WTC11 (cell line): ENCODE measurements around the gene IFNAR2. TPM values are rescaled to one million over a fixed set of nuclear protein-coding genes. Genes with fewer than 3 reads are reported as not detected.

Experiments
- ATAC-seq: fragments of 200-7000 bp; cut with Tn5 transposase; 2 replicates; pipeline ENCODE4 v1.10.0; 2021; ENCODE audit warnings: mild to moderate bottlenecking, moderate library complexity
- CTCF ChIA-PET: fragments of 300-600 bp; sonication (Branson Sonifier 250); formaldehyde crosslinking; loops from one replicate; lab custom pipeline; 2021; ENCODE audit warnings: antibody characterized with exemption; lab: Charles Lee
- POLR2A ChIA-PET: fragments of 350-600 bp; sonication (Branson Sonifier 250); formaldehyde crosslinking; loops from one replicate; lab custom pipeline; 2021; ENCODE audit warnings: antibody characterized with exemption; lab: Charles Lee
- DNase-seq: peaks from one replicate; pipeline ENCODE4 v3.0.0; 2021; ENCODE audit warnings: low spot score
- H3K27ac Mint-ChIP-seq: 2 replicates; pipeline ENCODE4 v1.8.0; 2021; ENCODE audit warnings: mixed read lengths
- H3K27me3 Mint-ChIP-seq: 2 replicates; pipeline ENCODE4 v1.8.0; 2021; ENCODE audit warnings: low read depth, mild to moderate bottlenecking, moderate library complexity, mixed read lengths
- H3K36me3 Mint-ChIP-seq: 2 replicates; pipeline ENCODE4 v1.8.0; 2021; ENCODE audit warnings: mixed read lengths
- H3K4me1 Mint-ChIP-seq: 2 replicates; pipeline ENCODE4 v1.8.0; 2022; ENCODE audit warnings: mixed read lengths
- H3K4me3 Mint-ChIP-seq: 2 replicates; pipeline ENCODE4 v1.8.0; 2021; ENCODE audit warnings: mild to moderate bottlenecking, moderate library complexity, mixed read lengths
- H3K9me3 Mint-ChIP-seq: 2 replicates; pipeline ENCODE4 v1.8.0; 2021; ENCODE audit warnings: mixed read lengths
- CREB1 ChIP-seq: sonication (generic); formaldehyde crosslinking; IDR thresholded peaks from 2 replicates; pipeline ENCODE4 v1.8.0; 2023; ENCODE audit warnings: mild to moderate bottlenecking, missing genetic modification reagents
- E2F1 ChIP-seq: sonication (generic); formaldehyde crosslinking; IDR thresholded peaks from 2 replicates; pipeline ENCODE4 v1.8.0; 2022; ENCODE audit warnings: mild to moderate bottlenecking, missing genetic modification reagents
- E2F5 ChIP-seq: sonication (generic); formaldehyde crosslinking; IDR thresholded peaks from 2 replicates; pipeline ENCODE4 v1.8.1; 2022; ENCODE audit warnings: mild to moderate bottlenecking, moderate library complexity, missing genetic modification reagents
- HMGA2 ChIP-seq: fragments of 250-450 bp; sonication (Bioruptor Pico); IDR thresholded peaks from 2 replicates; pipeline ENCODE4 v1.4.0; 2021; ENCODE audit warnings: mild to moderate bottlenecking, moderate library complexity
- KAT7 ChIP-seq: sonication (generic); formaldehyde crosslinking; IDR thresholded peaks from 2 replicates; pipeline ENCODE4 v1.8.1; 2023; ENCODE audit warnings: missing genetic modification reagents, mild to moderate bottlenecking, borderline replicate concordance
- MAX ChIP-seq: sonication (generic); formaldehyde crosslinking; IDR thresholded peaks from 2 replicates; pipeline ENCODE4 v1.8.0; 2022; ENCODE audit warnings: mild to moderate bottlenecking, missing genetic modification reagents
- MXD4 ChIP-seq: fragments of 250-450 bp; sonication (Bioruptor Pico); IDR thresholded peaks from 2 replicates; pipeline ENCODE4 v1.8.0; 2021; ENCODE audit warnings: mild to moderate bottlenecking, moderate library complexity, borderline replicate concordance
- PRRX2 ChIP-seq: fragments of 250-450 bp; sonication (Bioruptor Pico); IDR thresholded peaks from 2 replicates; pipeline ENCODE4 v1.8.0; 2021; ENCODE audit warnings: mild to moderate bottlenecking
- STAT6 ChIP-seq: sonication (generic); formaldehyde crosslinking; conservative IDR thresholded peaks from 2 replicates; pipeline ENCODE4 v1.8.1; 2023; ENCODE audit warnings: mild to moderate bottlenecking, low read depth, missing genetic modification reagents, moderate library complexity
- TCF7 ChIP-seq: sonication (generic); formaldehyde crosslinking; IDR thresholded peaks from 2 replicates; pipeline ENCODE4 v1.8.0; 2022; ENCODE audit warnings: mild to moderate bottlenecking, low read depth, missing genetic modification reagents, moderate library complexity
- TEAD4 ChIP-seq: sonication (generic); formaldehyde crosslinking; IDR thresholded peaks from 2 replicates; pipeline ENCODE4 v1.8.0; 2022; ENCODE audit warnings: mild to moderate bottlenecking, missing genetic modification reagents
- TP53 ChIP-seq: sonication (generic); formaldehyde crosslinking; IDR thresholded peaks from 2 replicates; pipeline ENCODE4 v1.8.1; 2023; ENCODE audit warnings: mild to moderate bottlenecking, missing genetic modification reagents
- ZBTB21 ChIP-seq: sonication (generic); formaldehyde crosslinking; IDR thresholded peaks from 2 replicates; pipeline ENCODE4 v1.8.1; 2023; ENCODE audit warnings: mild to moderate bottlenecking, missing genetic modification reagents, borderline replicate concordance
- ZNF219 ChIP-seq: sonication (generic); formaldehyde crosslinking; IDR thresholded peaks from 2 replicates; pipeline ENCODE4 v1.8.0; 2023; ENCODE audit warnings: missing genetic modification reagents, mild to moderate bottlenecking, borderline replicate concordance
- ZNF263 ChIP-seq: sonication (generic); formaldehyde crosslinking; IDR thresholded peaks from 2 replicates; pipeline ENCODE4 v1.8.1; 2022; ENCODE audit warnings: low read depth, mild to moderate bottlenecking, moderate library complexity, missing genetic modification reagents
- total RNA-seq: library from RNA; stranded (reverse); gene quantifications from 3 replicates; pipeline ENCODE4 v1.2.3, GENCODE V29; 2021
- TF ChIP-seq, protein P1 (sequence below): sonication (generic); formaldehyde crosslinking; IDR thresholded peaks from 2 replicates; pipeline ENCODE4 v1.8.1; 2023; ENCODE audit warnings: mild to moderate bottlenecking, moderate library complexity, missing genetic modification reagents
- TF ChIP-seq, protein P2 (sequence below): sonication (generic); formaldehyde crosslinking; IDR thresholded peaks from 2 replicates; pipeline ENCODE4 v1.8.1; 2022; ENCODE audit warnings: missing genetic modification reagents, borderline replicate concordance
- TF ChIP-seq, protein P3 (sequence below): fragments of 250-450 bp; sonication (Bioruptor Pico); IDR thresholded peaks from 2 replicates; pipeline ENCODE4 v1.9.0; 2021; ENCODE audit warnings: mild to moderate bottlenecking, borderline replicate concordance

Gene IFNAR2
- total RNA-seq, 1 experiment from 2014 or later: 13.3 TPM

GRCh38 chr21:33236013-33236686 lies 6.4 kb downstream of the IFNAR2 start:
- Mint-ChIP-seq H3K9me3 (peaks cover 37% of the 10 kb centered on the region), H3K27ac (no peak overlapping the region), H3K4me3 (no peak overlapping the region), H3K4me1 (peaks cover 31% of the 10 kb centered on the region), H3K27me3 (peaks cover 4% of the 10 kb centered on the region; the same call in 1 of the 2 replicates), H3K36me3 (peaks cover 44% of the 10 kb centered on the region)
- TF ChIP-seq HMGA2 (no peak), MXD4 (CRISPR knock-in tag) (no peak)
- ChIA-PET POLR2A (no interaction called here), CTCF (interaction anchor here (1.2 to 1.3 kb wide), 2 partner anchors 125 to 126 kb away, joined by 3 read pairs; no protein-coding TSS in a partner anchor)
- DNase-seq: no peak
- ATAC-seq: no peak

DNA sequence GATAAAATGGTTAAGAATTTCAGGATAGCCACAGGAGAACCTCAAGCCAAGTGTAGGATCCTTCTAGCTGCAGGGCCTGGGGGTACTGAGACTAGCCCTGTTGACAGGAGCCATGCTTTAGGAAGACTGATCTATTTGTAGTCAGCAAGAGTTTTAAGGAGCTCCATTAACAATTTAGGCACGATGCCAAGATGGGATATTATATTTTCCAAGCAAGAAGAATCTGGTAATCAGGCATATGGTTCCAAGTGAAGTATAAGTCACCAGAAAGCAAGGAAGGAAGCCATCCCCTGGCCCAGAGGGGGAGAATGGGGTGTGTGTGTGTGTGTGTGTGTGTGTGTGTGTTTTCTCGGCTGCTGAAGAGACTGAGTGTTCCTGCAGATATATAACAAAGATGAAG lies 7.0 kb downstream of the IFNAR2 start:
- Mint-ChIP-seq H3K9me3 (peaks cover 38% of the 10 kb centered on the region), H3K36me3 (peaks cover 47% of the 10 kb centered on the region), H3K27me3 (peaks cover 4% of the 10 kb centered on the region; the same call in 1 of the 2 replicates), H3K4me3 (no peak overlapping the region), H3K27ac (no peak overlapping the region), H3K4me1 (peaks cover 25% of the 10 kb centered on the region)
- CTCF ChIA-PET: interaction anchor here (1.2 kb wide), 1 partner anchor 125 kb away, joined by 3 read pairs; no protein-coding TSS in a partner anchor
- POLR2A ChIA-PET: no interaction called here
- no peak for ATAC-seq
- no peak for DNase-seq
- TF ChIP-seq HMGA2: no peak
- TF ChIP-seq TEAD4: no peak
- TF ChIP-seq ZBTB21 (CRISPR knock-in tag): no peak
- no peak for TF ChIP-seq MAX (CRISPR knock-in tag)
- no peak for TF ChIP-seq ZNF219
- TF ChIP-seq KAT7 (CRISPR knock-in tag): no peak
- TF ChIP-seq TCF7 (CRISPR knock-in tag): no peak
- no peak for TF ChIP-seq CREB1 (CRISPR knock-in tag)

DNA sequence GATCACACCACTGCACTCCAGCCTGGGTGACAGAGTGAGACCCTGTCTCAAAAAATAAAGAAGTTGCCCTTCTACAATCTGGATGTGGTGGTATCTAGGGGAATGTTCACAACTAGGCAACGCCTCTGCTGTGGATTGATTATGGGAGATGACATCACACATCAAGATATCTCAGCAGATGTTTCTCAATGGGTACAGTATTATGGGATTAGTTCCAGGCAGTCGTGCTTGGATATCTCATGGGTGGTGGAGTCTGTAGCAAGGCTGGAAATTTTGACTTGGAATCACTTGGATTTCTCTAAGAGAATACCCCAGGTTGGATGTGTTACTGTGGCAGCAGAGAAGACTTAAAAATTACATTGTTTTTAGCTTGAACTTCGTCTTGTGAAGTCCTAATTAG lies 7.7 kb downstream of the IFNAR2 start:
- H3K4me1 Mint-ChIP-seq: peaks cover 19% of the 10 kb centered on the region
- no peak for ATAC-seq
- no peak overlapping the region for H3K4me3 Mint-ChIP-seq
- peaks cover 44% of the 10 kb centered on the region for H3K9me3 Mint-ChIP-seq
- ChIA-PET POLR2A (no interaction called here), CTCF (interaction anchor here (1.2 kb wide), 1 partner anchor 124 kb away, joined by 3 read pairs; no protein-coding TSS in a partner anchor)
- H3K36me3 Mint-ChIP-seq: peaks cover 53% of the 10 kb centered on the region
- no peak overlapping the region for H3K27ac Mint-ChIP-seq
- peaks cover 4% of the 10 kb centered on the region; the same call in 1 of the 2 replicates for H3K27me3 Mint-ChIP-seq
- DNase-seq: no peak
- no peak for TF ChIP-seq E2F1 (CRISPR knock-in tag)
- TF ChIP-seq, protein P1, sequence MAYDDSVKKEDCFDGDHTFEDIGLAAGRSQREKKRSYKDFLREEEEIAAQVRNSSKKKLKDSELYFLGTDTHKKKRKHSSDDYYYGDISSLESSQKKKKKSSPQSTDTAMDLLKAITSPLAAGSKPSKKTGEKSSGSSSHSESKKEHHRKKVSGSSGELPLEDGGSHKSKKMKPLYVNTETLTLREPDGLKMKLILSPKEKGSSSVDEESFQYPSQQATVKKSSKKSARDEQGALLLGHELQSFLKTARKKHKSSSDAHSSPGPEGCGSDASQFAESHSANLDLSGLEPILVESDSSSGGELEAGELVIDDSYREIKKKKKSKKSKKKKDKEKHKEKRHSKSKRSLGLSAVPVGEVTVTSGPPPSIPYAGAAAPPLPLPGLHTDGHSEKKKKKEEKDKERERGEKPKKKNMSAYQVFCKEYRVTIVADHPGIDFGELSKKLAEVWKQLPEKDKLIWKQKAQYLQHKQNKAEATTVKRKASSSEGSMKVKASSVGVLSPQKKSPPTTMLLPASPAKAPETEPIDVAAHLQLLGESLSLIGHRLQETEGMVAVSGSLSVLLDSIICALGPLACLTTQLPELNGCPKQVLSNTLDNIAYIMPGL (CRISPR knock-in tag): no peak
- TF ChIP-seq, protein P2, sequence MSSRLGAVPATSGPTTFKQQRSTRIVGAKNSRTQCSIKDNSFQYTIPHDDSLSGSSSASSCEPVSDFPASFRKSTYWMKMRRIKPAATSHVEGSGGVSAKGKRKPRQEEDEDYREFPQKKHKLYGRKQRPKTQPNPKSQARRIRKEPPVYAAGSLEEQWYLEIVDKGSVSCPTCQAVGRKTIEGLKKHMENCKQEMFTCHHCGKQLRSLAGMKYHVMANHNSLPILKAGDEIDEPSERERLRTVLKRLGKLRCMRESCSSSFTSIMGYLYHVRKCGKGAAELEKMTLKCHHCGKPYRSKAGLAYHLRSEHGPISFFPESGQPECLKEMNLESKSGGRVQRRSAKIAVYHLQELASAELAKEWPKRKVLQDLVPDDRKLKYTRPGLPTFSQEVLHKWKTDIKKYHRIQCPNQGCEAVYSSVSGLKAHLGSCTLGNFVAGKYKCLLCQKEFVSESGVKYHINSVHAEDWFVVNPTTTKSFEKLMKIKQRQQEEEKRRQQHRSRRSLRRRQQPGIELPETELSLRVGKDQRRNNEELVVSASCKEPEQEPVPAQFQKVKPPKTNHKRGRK (CRISPR knock-in tag): no peak
- TF ChIP-seq PRRX2 (CRISPR knock-in tag): no peak
- no peak for TF ChIP-seq E2F5 (CRISPR knock-in tag)
- TF ChIP-seq, protein P3, sequence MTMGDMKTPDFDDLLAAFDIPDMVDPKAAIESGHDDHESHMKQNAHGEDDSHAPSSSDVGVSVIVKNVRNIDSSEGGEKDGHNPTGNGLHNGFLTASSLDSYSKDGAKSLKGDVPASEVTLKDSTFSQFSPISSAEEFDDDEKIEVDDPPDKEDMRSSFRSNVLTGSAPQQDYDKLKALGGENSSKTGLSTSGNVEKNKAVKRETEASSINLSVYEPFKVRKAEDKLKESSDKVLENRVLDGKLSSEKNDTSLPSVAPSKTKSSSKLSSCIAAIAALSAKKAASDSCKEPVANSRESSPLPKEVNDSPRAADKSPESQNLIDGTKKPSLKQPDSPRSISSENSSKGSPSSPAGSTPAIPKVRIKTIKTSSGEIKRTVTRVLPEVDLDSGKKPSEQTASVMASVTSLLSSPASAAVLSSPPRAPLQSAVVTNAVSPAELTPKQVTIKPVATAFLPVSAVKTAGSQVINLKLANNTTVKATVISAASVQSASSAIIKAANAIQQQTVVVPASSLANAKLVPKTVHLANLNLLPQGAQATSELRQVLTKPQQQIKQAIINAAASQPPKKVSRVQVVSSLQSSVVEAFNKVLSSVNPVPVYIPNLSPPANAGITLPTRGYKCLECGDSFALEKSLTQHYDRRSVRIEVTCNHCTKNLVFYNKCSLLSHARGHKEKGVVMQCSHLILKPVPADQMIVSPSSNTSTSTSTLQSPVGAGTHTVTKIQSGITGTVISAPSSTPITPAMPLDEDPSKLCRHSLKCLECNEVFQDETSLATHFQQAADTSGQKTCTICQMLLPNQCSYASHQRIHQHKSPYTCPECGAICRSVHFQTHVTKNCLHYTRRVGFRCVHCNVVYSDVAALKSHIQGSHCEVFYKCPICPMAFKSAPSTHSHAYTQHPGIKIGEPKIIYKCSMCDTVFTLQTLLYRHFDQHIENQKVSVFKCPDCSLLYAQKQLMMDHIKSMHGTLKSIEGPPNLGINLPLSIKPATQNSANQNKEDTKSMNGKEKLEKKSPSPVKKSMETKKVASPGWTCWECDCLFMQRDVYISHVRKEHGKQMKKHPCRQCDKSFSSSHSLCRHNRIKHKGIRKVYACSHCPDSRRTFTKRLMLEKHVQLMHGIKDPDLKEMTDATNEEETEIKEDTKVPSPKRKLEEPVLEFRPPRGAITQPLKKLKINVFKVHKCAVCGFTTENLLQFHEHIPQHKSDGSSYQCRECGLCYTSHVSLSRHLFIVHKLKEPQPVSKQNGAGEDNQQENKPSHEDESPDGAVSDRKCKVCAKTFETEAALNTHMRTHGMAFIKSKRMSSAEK (CRISPR knock-in tag): no peak
- no peak for TF ChIP-seq TP53 (CRISPR knock-in tag)
- no peak for TF ChIP-seq CREB1 (CRISPR knock-in tag)
- TF ChIP-seq ZNF263 (CRISPR knock-in tag): no peak
- no peak for TF ChIP-seq STAT6 (CRISPR knock-in tag)
